HEK293 (cell line): ENCODE results near the gene CEACAM19.
"Not testable (repeated sequence)": the region's sequence is repeated elsewhere in the genome, so short reads cannot be mapped to it uniquely, and the experiment has no call there.

Experiments used
- CTCF ChIA-PET: fragments of 350-600 bp; formaldehyde crosslinking; extraction: SDS; loops from one replicate; lab custom pipeline; 2021; ENCODE audit warnings: antibody characterized with exemption; lab: Yijun Ruan, JAX
- POLR2A ChIA-PET: fragments of 300-600 bp; formaldehyde crosslinking; extraction: SDS; loops from one replicate; lab custom pipeline; 2020; ENCODE audit warnings: antibody characterized with exemption, inconsistent platforms; lab: Yijun Ruan, JAX
- H3K27ac ChIP-seq: fragments of 200-500 bp; sonication (Bioruptor generic); 2 replicates; pipeline ENCODE4 v1.5.1; 2014; ENCODE audit warnings: low read depth, low read length, control low read depth, inconsistent platforms; ENCODE audit errors: extremely low read depth
- H3K36me3 ChIP-seq, 2 experiments: fragments of 200-500 bp in 1 of 2; sonication (Bioruptor generic) in 1 of 2; 1 replicate in 1 of 2; 2 replicates in 1 of 2; pipeline ENCODE4 v1.5.1; 2014 to 2017; ENCODE audit warnings: inconsistent platforms in 2 of 2, low read length in 2 of 2; ENCODE audit not compliant: control insufficient read depth in 2 of 2, insufficient read depth in 1 of 2
- H3K4me1 ChIP-seq: fragments of 200-500 bp; sonication (Bioruptor generic); 2 replicates; pipeline ENCODE4 v1.5.1; 2014; ENCODE audit warnings: mild to moderate bottlenecking, low read length, inconsistent platforms; ENCODE audit not compliant: control insufficient read depth, insufficient read depth
- H3K4me3 ChIP-seq: 2 replicates; pipeline ENCODE4 v1.5.1; 2011; ENCODE audit warnings: low read depth, mild to moderate bottlenecking, control low read depth, low read length, moderate library complexity
- H3K9me3 ChIP-seq: fragments of 200-500 bp; sonication (Bioruptor generic); 2 replicates; pipeline ENCODE4 v1.5.1; 2014; ENCODE audit warnings: low read depth, low read length, inconsistent platforms; ENCODE audit not compliant: control insufficient read depth, insufficient read depth
- GFI1B ChIP-seq: fragments of 450-650 bp; formaldehyde crosslinking; IDR thresholded peaks from 2 replicates; pipeline ENCODE4 v1.5.1; 2016; ENCODE audit warnings: missing biosample characterization, missing genetic modification characterization
- HOXC10 ChIP-seq: sonication (generic); formaldehyde crosslinking; IDR thresholded peaks from 2 replicates; pipeline ENCODE4 v1.8.1; 2023; ENCODE audit warnings: mild to moderate bottlenecking, missing genetic modification reagents
- KLF7 ChIP-seq: fragments of 450-650 bp; formaldehyde crosslinking; IDR thresholded peaks from 2 replicates; pipeline ENCODE4 v1.5.1; 2016; ENCODE audit warnings: missing biosample characterization, missing genetic modification characterization, borderline replicate concordance
- ZFHX2 ChIP-seq: fragments of 450-650 bp; formaldehyde crosslinking; conservative IDR thresholded peaks from 2 replicates; pipeline ENCODE4 v1.5.1; 2016; ENCODE audit warnings: missing biosample characterization, missing genetic modification characterization
- ZNF140 ChIP-seq: fragments of 450-650 bp; formaldehyde crosslinking; IDR thresholded peaks from 2 replicates; pipeline ENCODE4 v1.5.1; 2016; ENCODE audit warnings: missing biosample characterization, missing genetic modification characterization
- ZNF292 ChIP-seq: fragments of 450-650 bp; formaldehyde crosslinking; IDR thresholded peaks from 2 replicates; pipeline ENCODE4 v1.5.1; 2016; ENCODE audit warnings: low read depth, missing biosample characterization, missing genetic modification characterization, borderline replicate concordance
- ZNF311 ChIP-seq: fragments of 450-650 bp; formaldehyde crosslinking; IDR thresholded peaks from 2 replicates; pipeline ENCODE4 v1.5.1; 2017; ENCODE audit warnings: missing biosample characterization, missing genetic modification characterization, borderline replicate concordance
- ZNF394 ChIP-seq: fragments of 450-650 bp; formaldehyde crosslinking; IDR thresholded peaks from 2 replicates; pipeline ENCODE4 v1.5.1; 2016; ENCODE audit warnings: missing biosample characterization, missing genetic modification characterization, mild to moderate bottlenecking, moderate library complexity, borderline replicate concordance
- ZNF473 ChIP-seq: fragments of 450-650 bp; formaldehyde crosslinking; IDR thresholded peaks from 2 replicates; pipeline ENCODE4 v1.5.1; 2017; ENCODE audit warnings: missing biosample characterization, missing genetic modification characterization
- ZNF768 ChIP-seq: fragments of 450-650 bp; formaldehyde crosslinking; IDR thresholded peaks from 2 replicates; pipeline ENCODE4 v1.5.1; 2018; ENCODE audit warnings: missing biosample characterization, mild to moderate bottlenecking, missing genetic modification characterization
- ZNF830 ChIP-seq: fragments of 450-650 bp; IDR thresholded peaks from 2 replicates; pipeline ENCODE4 v1.5.0; 2018; ENCODE audit warnings: missing biosample characterization, missing genetic modification characterization, low read depth, mild to moderate bottlenecking, moderate library complexity
- TF ChIP-seq, protein P1 (sequence below): fragments of 450-650 bp; IDR thresholded peaks from 2 replicates; pipeline ENCODE4 v1.5.1; 2018; ENCODE audit warnings: missing biosample characterization, mild to moderate bottlenecking, missing genetic modification characterization
- TF ChIP-seq, protein P2 (sequence below): fragments of 450-650 bp; formaldehyde crosslinking; IDR thresholded peaks from 2 replicates; pipeline ENCODE4 v1.5.1; 2016; ENCODE audit warnings: missing biosample characterization, missing genetic modification characterization
- TF ChIP-seq, protein P3 (sequence below): fragments of 450-650 bp; formaldehyde crosslinking; IDR thresholded peaks from 2 replicates; pipeline ENCODE4 v1.5.1; 2016; ENCODE audit warnings: missing biosample characterization, missing genetic modification characterization
- TF ChIP-seq, protein P4 (sequence below): fragments of 450-650 bp; formaldehyde crosslinking; IDR thresholded peaks from 2 replicates; pipeline ENCODE4 v1.5.1; 2016; ENCODE audit warnings: missing biosample characterization, missing genetic modification characterization
- TF ChIP-seq, protein P5 (sequence below): fragments of 450-650 bp; formaldehyde crosslinking; IDR thresholded peaks from 2 replicates; pipeline ENCODE4 v1.5.1; 2016; ENCODE audit warnings: missing biosample characterization, missing genetic modification characterization
- TF ChIP-seq, protein P6 (sequence below): fragments of 450-650 bp; formaldehyde crosslinking; IDR thresholded peaks from 2 replicates; pipeline ENCODE4 v1.5.1; 2016; ENCODE audit warnings: missing biosample characterization, missing genetic modification characterization

CEACAM19 gene

DNA sequence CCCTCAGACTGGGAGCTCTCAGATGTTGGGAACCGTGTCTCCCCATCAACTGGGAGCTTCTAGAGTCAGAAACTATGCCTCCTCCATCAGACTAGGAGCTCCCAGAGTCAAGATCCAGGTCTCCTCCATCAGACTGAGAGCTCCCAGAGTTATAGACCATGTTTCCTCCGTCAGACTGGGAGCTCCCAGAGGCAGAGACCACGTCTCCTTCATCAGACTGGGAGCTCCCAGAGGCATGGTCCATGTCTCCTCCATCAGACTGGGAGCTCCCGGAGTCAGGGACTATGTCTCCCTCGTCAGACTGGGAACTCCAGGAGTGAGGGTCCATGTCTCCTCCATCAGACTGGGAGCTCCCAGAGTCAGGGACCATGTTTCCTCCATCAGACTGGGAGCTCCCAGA, 37.7 kb downstream of the CEACAM19 start:
- CTCF ChIA-PET = interaction anchor here (0.7 to 8.1 kb wide), 7 partner anchors 15 to 435 kb away, joined by 3 to 66 read pairs (median 4); no protein-coding TSS in a partner anchor

DNA sequence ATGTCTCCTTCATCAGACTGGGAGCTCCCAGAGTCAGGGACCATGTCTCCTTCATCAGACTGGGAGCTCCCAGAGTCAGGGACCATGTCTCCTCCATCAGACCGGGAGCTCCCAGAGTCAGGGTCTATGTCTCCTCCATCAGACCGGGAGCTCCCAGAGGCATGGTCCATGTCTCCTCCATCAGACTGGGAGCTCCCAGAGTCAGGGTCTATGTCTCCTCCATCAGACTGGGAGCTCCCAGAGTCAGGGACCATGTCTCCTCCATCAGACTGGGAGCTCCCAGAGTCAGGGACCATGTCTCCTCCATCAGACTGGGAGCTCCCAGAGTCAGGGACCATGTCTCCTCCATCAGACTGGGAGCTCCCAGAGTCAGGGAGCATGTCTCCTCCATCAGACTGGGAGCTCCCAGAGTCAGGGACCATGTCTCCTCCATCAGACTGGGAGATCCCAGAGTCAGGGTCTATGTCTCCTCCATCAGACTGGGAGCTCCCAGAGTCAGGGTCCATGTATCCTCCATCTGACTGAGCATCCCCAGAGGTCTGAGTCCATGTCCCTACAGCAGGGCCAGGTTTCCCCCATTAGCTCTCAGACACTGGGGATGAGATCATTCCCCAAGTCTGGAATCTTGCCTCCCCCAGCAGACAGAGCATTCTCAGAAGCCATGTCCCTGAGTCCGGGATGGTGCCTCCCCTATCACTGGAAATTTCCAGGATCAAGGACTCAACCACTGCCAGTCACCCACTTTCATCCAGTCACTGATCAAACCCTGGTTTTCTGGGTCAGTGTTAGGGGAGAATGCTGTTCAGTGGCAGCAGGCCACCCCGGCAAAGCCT, 38.4 kb downstream of the CEACAM19 start:
- H3K4me1 ChIP-seq, H3K36me3 ChIP-seq, POLR2A ChIA-PET, H3K27ac ChIP-seq, H3K4me3 ChIP-seq, H3K9me3 ChIP-seq: not testable (repeated sequence)
- CTCF ChIA-PET = interaction anchor here (0.6 to 8.1 kb wide), 8 partner anchors 14 to 434 kb away, joined by 3 to 66 read pairs (median 4); no protein-coding TSS in a partner anchor

More for the DNA sequence above, 37.7 kb downstream of the CEACAM19 start:
- TF ChIP-seq, protein P1, sequence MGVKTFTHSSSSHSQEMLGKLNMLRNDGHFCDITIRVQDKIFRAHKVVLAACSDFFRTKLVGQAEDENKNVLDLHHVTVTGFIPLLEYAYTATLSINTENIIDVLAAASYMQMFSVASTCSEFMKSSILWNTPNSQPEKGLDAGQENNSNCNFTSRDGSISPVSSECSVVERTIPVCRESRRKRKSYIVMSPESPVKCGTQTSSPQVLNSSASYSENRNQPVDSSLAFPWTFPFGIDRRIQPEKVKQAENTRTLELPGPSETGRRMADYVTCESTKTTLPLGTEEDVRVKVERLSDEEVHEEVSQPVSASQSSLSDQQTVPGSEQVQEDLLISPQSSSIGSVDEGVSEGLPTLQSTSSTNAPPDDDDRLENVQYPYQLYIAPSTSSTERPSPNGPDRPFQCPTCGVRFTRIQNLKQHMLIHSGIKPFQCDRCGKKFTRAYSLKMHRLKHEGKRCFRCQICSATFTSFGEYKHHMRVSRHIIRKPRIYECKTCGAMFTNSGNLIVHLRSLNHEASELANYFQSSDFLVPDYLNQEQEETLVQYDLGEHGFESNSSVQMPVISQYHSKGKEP (tag by site-specific recombination) = no peak
- no peak for TF ChIP-seq KLF7 (tag by site-specific recombination)
- TF ChIP-seq, protein P2, sequence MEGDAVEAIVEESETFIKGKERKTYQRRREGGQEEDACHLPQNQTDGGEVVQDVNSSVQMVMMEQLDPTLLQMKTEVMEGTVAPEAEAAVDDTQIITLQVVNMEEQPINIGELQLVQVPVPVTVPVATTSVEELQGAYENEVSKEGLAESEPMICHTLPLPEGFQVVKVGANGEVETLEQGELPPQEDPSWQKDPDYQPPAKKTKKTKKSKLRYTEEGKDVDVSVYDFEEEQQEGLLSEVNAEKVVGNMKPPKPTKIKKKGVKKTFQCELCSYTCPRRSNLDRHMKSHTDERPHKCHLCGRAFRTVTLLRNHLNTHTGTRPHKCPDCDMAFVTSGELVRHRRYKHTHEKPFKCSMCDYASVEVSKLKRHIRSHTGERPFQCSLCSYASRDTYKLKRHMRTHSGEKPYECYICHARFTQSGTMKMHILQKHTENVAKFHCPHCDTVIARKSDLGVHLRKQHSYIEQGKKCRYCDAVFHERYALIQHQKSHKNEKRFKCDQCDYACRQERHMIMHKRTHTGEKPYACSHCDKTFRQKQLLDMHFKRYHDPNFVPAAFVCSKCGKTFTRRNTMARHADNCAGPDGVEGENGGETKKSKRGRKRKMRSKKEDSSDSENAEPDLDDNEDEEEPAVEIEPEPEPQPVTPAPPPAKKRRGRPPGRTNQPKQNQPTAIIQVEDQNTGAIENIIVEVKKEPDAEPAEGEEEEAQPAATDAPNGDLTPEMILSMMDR (tag by site-specific recombination) = no peak
- no peak for TF ChIP-seq ZNF830 (tag by site-specific recombination)
- TF ChIP-seq, protein P3, sequence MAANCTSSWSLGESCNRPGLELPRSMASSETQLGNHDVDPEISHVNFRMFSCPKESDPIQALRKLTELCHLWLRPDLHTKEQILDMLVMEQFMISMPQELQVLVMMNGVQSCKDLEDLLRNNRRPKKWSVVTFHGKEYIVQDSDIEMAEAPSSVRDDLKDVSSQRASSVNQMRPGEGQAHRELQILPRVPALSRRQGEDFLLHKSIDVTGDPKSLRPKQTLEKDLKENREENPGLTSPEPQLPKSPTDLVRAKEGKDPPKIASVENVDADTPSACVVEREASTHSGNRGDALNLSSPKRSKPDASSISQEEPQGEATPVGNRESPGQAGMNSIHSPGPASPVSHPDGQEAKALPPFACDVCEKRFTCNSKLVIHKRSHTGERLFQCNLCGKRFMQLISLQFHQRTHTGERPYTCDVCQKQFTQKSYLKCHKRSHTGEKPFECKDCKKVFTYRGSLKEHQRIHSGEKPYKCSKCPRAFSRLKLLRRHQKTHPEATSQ (tag by site-specific recombination) = no peak
- no peak for TF ChIP-seq ZNF140 (tag by site-specific recombination)
- TF ChIP-seq ZNF311 = no peak
- no peak for TF ChIP-seq ZNF292
- no peak for TF ChIP-seq ZNF768 (tag by site-specific recombination)
- TF ChIP-seq HOXC10 (CRISPR knock-in tag) = no peak
- TF ChIP-seq, protein P4, sequence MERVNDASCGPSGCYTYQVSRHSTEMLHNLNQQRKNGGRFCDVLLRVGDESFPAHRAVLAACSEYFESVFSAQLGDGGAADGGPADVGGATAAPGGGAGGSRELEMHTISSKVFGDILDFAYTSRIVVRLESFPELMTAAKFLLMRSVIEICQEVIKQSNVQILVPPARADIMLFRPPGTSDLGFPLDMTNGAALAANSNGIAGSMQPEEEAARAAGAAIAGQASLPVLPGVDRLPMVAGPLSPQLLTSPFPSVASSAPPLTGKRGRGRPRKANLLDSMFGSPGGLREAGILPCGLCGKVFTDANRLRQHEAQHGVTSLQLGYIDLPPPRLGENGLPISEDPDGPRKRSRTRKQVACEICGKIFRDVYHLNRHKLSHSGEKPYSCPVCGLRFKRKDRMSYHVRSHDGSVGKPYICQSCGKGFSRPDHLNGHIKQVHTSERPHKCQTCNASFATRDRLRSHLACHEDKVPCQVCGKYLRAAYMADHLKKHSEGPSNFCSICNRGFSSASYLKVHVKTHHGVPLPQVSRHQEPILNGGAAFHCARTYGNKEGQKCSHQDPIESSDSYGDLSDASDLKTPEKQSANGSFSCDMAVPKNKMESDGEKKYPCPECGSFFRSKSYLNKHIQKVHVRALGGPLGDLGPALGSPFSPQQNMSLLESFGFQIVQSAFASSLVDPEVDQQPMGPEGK (tag by site-specific recombination) = no peak
- no peak for TF ChIP-seq ZNF394 (tag by site-specific recombination)
- no peak for TF ChIP-seq ZNF473
- no peak for TF ChIP-seq GFI1B (tag by site-specific recombination)
- TF ChIP-seq ZFHX2 (tag by site-specific recombination) = no peak
- TF ChIP-seq, protein P5, sequence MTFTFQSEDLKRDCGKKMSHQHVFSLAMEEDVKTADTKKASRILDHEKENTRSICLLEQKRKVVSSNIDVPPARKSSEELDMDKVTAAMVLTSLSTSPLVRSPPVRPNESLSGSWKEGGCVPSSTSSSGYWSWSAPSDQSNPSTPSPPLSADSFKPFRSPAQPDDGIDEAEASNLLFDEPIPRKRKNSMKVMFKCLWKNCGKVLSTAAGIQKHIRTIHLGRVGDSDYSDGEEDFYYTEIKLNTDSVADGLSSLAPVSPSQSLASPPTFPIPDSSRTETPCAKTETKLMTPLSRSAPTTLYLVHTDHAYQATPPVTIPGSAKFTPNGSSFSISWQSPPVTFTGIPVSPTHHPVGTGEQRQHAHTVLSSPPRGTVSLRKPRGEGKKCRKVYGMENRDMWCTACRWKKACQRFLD = no peak
- TF ChIP-seq, protein P6, sequence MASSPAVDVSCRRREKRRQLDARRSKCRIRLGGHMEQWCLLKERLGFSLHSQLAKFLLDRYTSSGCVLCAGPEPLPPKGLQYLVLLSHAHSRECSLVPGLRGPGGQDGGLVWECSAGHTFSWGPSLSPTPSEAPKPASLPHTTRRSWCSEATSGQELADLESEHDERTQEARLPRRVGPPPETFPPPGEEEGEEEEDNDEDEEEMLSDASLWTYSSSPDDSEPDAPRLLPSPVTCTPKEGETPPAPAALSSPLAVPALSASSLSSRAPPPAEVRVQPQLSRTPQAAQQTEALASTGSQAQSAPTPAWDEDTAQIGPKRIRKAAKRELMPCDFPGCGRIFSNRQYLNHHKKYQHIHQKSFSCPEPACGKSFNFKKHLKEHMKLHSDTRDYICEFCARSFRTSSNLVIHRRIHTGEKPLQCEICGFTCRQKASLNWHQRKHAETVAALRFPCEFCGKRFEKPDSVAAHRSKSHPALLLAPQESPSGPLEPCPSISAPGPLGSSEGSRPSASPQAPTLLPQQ = no peak
- Histone ChIP-seq H3K9me3 (no peaks in the 10 kb centered on the region), H3K4me1 (no peaks in the 10 kb centered on the region), H3K27ac (no peak overlapping the region), H3K4me3 (no peak overlapping the region), H3K36me3 (no peaks in the 10 kb centered on the region)
- POLR2A ChIA-PET = no interaction called here
